Right atrium auricular region (tissue), 2 donors: ENCODE data around the gene ZIC2. TPM values are rescaled to one million over a fixed set of nuclear protein-coding genes. Genes with fewer than 3 reads are reported as not detected.
"Not testable (repeated sequence)": the region's sequence is repeated elsewhere in the genome, so short reads cannot be mapped to it uniquely, and the experiment has no call there.

Experiments
- DNase-seq: peaks from one replicate; pipeline ENCODE4 v3.0.0-alpha.2; 2019; ENCODE audit warnings: low spot score
- H3K27ac ChIP-seq, 2 donors: fragments of 200-600 bp; sonication (generic); 1 replicate in 1 of 2; 2 replicates in 1 of 2; pipeline ENCODE4 v1.5.1; 2016 to 2019
- H3K27me3 ChIP-seq, 2 donors: fragments of 200-600 bp; sonication (generic); one replicate each; pipeline versions ENCODE4 v1.5.1 to v1.6.0; 2017 to 2019
- H3K36me3 ChIP-seq: fragments of 200-600 bp; sonication (generic); one replicate; pipeline ENCODE4 v1.5.1; 2016
- H3K4me1 ChIP-seq, 2 donors: fragments of 200-600 bp; sonication (generic); one replicate each; pipeline versions ENCODE4 v1.5.1 to v1.6.0; 2017 to 2019
- H3K4me3 ChIP-seq, 2 donors: fragments of 200-600 bp; sonication (generic); 1 replicate in 1 of 2; 2 replicates in 1 of 2; pipeline ENCODE4 v1.5.1; 2017 to 2019; ENCODE audit warnings: mild to moderate bottlenecking in 1 of 2, moderate library complexity in 1 of 2
- H3K9me3 ChIP-seq, 2 donors: fragments of 200-600 bp; sonication (generic); one replicate each; pipeline ENCODE4 v1.5.1; 2019
- total RNA-seq, 2 donors: library from RNA; depleted of rRNA; stranded (reverse); fragments of >200 nt; gene quantifications; one replicate each; pipeline ENCODE4 v1.1.0, GENCODE V29; 2016
- TF ChIP-seq, protein P1 (sequence below), 2 donors: fragments of 200-600 bp; sonication (generic); IDR thresholded peaks; one replicate each; pipeline ENCODE4 v1.5.1; 2019; ENCODE audit warnings: antibody characterized with exemption in 2 of 2

The ZIC2 gene
- total RNA-seq, 2 donors from 2014 or later: 0.08 TPM; not detected in 1

GRCh38 chr13:99944102-99944501 is 37.5 kb upstream of the ZIC2 start:
- Histone ChIP-seq H3K27ac (no peak overlapping the region), H3K36me3 (no peaks in the 10 kb centered on the region), H3K27me3 (no peaks in the 10 kb centered on the region), H3K4me1 (no peaks in the 10 kb centered on the region), H3K9me3 (no peaks in the 10 kb centered on the region), H3K4me3 (no peak overlapping the region)
- DNase-seq: no peak
- TF ChIP-seq, protein P1, sequence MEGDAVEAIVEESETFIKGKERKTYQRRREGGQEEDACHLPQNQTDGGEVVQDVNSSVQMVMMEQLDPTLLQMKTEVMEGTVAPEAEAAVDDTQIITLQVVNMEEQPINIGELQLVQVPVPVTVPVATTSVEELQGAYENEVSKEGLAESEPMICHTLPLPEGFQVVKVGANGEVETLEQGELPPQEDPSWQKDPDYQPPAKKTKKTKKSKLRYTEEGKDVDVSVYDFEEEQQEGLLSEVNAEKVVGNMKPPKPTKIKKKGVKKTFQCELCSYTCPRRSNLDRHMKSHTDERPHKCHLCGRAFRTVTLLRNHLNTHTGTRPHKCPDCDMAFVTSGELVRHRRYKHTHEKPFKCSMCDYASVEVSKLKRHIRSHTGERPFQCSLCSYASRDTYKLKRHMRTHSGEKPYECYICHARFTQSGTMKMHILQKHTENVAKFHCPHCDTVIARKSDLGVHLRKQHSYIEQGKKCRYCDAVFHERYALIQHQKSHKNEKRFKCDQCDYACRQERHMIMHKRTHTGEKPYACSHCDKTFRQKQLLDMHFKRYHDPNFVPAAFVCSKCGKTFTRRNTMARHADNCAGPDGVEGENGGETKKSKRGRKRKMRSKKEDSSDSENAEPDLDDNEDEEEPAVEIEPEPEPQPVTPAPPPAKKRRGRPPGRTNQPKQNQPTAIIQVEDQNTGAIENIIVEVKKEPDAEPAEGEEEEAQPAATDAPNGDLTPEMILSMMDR (IDR thresholded peaks at IDR 0.05): no peak

DNA sequence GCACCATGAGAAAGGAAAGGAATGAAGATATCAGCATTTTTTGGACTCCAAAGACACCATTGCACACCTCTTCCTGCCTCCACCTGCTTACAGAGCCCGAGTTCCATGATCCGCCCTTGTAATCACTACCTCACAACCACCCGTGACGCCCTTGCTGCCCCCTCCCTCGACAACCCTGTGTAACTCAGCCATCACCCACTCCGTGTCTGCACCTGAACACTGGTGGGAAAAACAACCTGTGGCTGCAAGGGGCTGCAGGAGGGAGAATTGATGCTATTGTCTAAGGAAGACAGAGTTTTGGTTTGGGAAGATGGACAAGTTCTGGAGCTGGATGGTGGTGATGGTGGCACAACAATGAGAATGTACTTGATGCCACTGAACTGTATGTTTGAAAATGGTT is 37.0 kb upstream of the ZIC2 start:
- no peak overlapping the region for H3K4me3 ChIP-seq
- H3K27me3 ChIP-seq: no peaks in the 10 kb centered on the region
- no peaks in the 10 kb centered on the region for H3K9me3 ChIP-seq
- no peak for DNase-seq
- no peaks in the 10 kb centered on the region for H3K36me3 ChIP-seq
- no peaks in the 10 kb centered on the region for H3K4me1 ChIP-seq
- no peak overlapping the region for H3K27ac ChIP-seq
- TF ChIP-seq, protein P1 (IDR thresholded peaks at IDR 0.05): no peak

DNA sequence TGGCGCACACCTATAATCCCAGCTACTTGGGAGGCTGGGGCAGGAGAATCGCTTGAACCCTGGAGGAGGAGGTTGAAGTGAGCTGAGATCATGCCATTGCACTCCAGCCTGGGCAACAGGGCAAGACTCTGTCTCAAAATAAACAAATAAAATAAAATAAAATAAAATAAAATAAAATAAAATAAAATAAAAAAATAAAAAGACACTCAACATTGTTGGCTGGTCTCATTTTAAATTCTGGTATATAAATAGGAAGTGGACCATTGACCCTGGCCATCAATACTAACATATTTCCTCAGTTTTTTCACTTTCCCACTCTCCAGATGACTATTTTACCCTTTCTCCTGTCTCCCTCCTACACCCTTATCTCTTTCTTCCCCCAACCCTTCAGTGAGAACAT is 36.1 kb upstream of the ZIC2 start:
- DNase-seq, H3K27ac ChIP-seq, H3K36me3 ChIP-seq, H3K4me1 ChIP-seq, H3K27me3 ChIP-seq, H3K4me3 ChIP-seq, H3K9me3 ChIP-seq: not testable (repeated sequence)

DNA sequence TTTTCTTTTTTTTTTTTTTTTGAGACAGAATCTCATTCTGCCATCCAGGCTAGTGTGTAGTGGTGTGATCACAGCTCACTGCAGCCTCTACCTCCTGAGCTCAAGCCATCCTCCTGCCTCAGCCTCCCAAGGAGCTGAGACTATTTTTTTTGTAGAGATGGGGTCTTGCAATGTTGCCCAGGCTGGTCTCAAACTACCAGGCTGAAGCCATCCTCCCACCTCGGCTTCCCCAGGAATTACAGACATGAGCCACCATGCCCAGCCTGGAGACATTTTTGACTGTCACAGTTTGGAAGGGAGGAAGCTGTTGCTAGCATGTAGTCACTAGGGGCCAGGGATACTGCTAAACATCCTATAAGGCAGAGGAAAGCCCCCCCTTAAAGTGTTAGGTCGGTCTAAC is 33.9 kb upstream of the ZIC2 start:
- H3K36me3 ChIP-seq: no peaks in the 10 kb centered on the region
- H3K27ac ChIP-seq: no peak overlapping the region
- no peak overlapping the region for H3K4me3 ChIP-seq
- no peak for DNase-seq
- TF ChIP-seq, protein P1 (IDR thresholded peaks at IDR 0.05): no peak
- H3K27me3 ChIP-seq: no peaks in the 10 kb centered on the region
- no peaks in the 10 kb centered on the region for H3K4me1 ChIP-seq
- no peaks in the 10 kb centered on the region for H3K9me3 ChIP-seq

DNA sequence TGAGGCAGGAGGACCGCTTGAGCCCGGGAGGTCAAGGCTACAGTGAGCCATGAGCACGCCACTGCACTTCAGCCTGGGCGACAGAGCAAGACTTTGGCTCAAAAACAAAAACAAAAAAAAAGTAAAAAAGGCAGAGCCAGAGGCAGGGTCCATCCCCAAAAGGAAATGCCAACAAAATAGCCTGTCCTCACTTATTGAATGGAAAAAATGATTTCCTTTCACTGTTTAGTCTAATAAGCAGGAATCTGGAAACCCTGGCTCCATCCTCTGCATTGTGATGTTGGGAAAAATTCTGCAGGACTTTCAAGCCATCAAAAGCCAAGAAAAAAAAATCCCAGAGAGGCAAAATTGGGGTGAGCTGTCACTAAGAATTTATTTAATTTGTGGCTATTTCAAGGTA is 33.2 kb upstream of the ZIC2 start:
- TF ChIP-seq, protein P1 (IDR thresholded peaks at IDR 0.05): no peak
- no peaks in the 10 kb centered on the region for H3K9me3 ChIP-seq
- no peak overlapping the region for H3K4me3 ChIP-seq
- H3K4me1 ChIP-seq: no peaks in the 10 kb centered on the region
- no peak overlapping the region for H3K27ac ChIP-seq
- no peaks in the 10 kb centered on the region for H3K27me3 ChIP-seq
- DNase-seq: no peak
- H3K36me3 ChIP-seq: no peaks in the 10 kb centered on the region

- H3K4me1 ChIP-seq: no peaks in the 10 kb centered on the region
- no peak overlapping the region for H3K4me3 ChIP-seq
- H3K9me3 ChIP-seq: no peaks in the 10 kb centered on the region
- TF ChIP-seq, protein P1 (IDR thresholded peaks at IDR 0.05): no peak
- DNase-seq: no peak
- no peak overlapping the region for H3K27ac ChIP-seq
- H3K27me3 ChIP-seq: no peaks in the 10 kb centered on the region
- no peaks in the 10 kb centered on the region for H3K36me3 ChIP-seq
Observed at GRCh38 chr13:99948907-99949678, 32.5 kb upstream of the ZIC2 start.
